HepG2 (cell line): Measurements from ENCODE around the gene ACP7. TPM values are rescaled to one million over a fixed set of nuclear protein-coding genes. Genes with fewer than 3 reads are reported as not detected.

Experiments used
- ARID2 ChIP-seq: sonication (generic); formaldehyde crosslinking; IDR thresholded peaks from 2 replicates; pipeline ENCODE4 v1.8.1; 2022; ENCODE audit warnings: mild to moderate bottlenecking, missing genetic modification reagents, borderline replicate concordance
- CAMTA2 ChIP-seq: sonication (generic); formaldehyde crosslinking; IDR thresholded peaks from 2 replicates; pipeline ENCODE4 v1.4.0; 2020; ENCODE audit warnings: mild to moderate bottlenecking, missing genetic modification reagents, borderline replicate concordance
- CC2D1A ChIP-seq: sonication (generic); formaldehyde crosslinking; IDR thresholded peaks from 2 replicates; pipeline ENCODE4 v1.8.1; 2023; ENCODE audit warnings: mild to moderate bottlenecking, missing genetic modification reagents
- ELF3 ChIP-seq: IDR thresholded peaks from 2 replicates; pipeline ENCODE4 v1.6.1; 2016; ENCODE audit warnings: missing genetic modification reagents, missing compliant biosample characterization
- HNF4A ChIP-seq: sonication (generic); formaldehyde crosslinking; IDR thresholded peaks from 2 replicates; pipeline ENCODE4 v1.4.0; 2020; ENCODE audit warnings: missing genetic modification reagents
- HNF4G ChIP-seq, 2 experiments: sonication (generic) in 1 of 2; formaldehyde crosslinking in 1 of 2; IDR thresholded peaks; 2 replicates each; pipeline versions ENCODE4 v1.4.0 to v1.6.1; 2011 to 2020; ENCODE audit warnings: borderline replicate concordance in 2 of 2, low read depth in 2 of 2, mild to moderate bottlenecking in 2 of 2, low read length in 1 of 2, missing genetic modification reagents in 1 of 2, moderate library complexity in 1 of 2
- HOXA7 ChIP-seq: sonication (generic); formaldehyde crosslinking; IDR thresholded peaks from 2 replicates; pipeline ENCODE4 v1.8.1; 2022; ENCODE audit warnings: mild to moderate bottlenecking, missing genetic modification reagents, moderate library complexity
- MED1 ChIP-seq: sonication (generic); formaldehyde crosslinking; IDR thresholded peaks from 2 replicates; pipeline ENCODE4 v1.4.0; 2020; ENCODE audit warnings: missing genetic modification reagents
- NKX3-1 ChIP-seq: sonication (generic); formaldehyde crosslinking; IDR thresholded peaks from 2 replicates; pipeline ENCODE4 v1.5.0; 2020; ENCODE audit warnings: missing genetic modification reagents
- PAWR ChIP-seq: sonication (generic); formaldehyde crosslinking; IDR thresholded peaks from 2 replicates; pipeline ENCODE4 v1.4.0; 2020; ENCODE audit warnings: missing genetic modification reagents, mild to moderate bottlenecking, borderline replicate concordance
- POGZ ChIP-seq: sonication (generic); formaldehyde crosslinking; IDR thresholded peaks from 2 replicates; pipeline ENCODE4 v1.4.0; 2020; ENCODE audit warnings: mild to moderate bottlenecking, missing genetic modification reagents
- RFX1 ChIP-seq: fragments of 450-650 bp; IDR thresholded peaks from 2 replicates; pipeline ENCODE4 v1.6.1; 2017
- RFXAP ChIP-seq: sonication (generic); formaldehyde crosslinking; IDR thresholded peaks from 2 replicates; pipeline ENCODE4 v1.4.0; 2020; ENCODE audit warnings: missing genetic modification reagents, borderline replicate concordance
- TFE3 ChIP-seq: IDR thresholded peaks from 2 replicates; pipeline ENCODE4 v1.6.1; 2016
- TOE1 ChIP-seq: sonication (generic); formaldehyde crosslinking; IDR thresholded peaks from 2 replicates; pipeline ENCODE4 v1.4.0; 2020; ENCODE audit warnings: mild to moderate bottlenecking, missing genetic modification reagents
- U2AF2 ChIP-seq: fragments of 200-400 bp; formaldehyde crosslinking; IDR thresholded peaks from 2 replicates; pipeline ENCODE4 v1.6.1; 2017; ENCODE audit warnings: low read depth, mild to moderate bottlenecking, low read length
- ZNF383 ChIP-seq: sonication (generic); formaldehyde crosslinking; IDR thresholded peaks from 2 replicates; pipeline ENCODE4 v1.4.0; 2020; ENCODE audit warnings: missing genetic modification reagents, mild to moderate bottlenecking, borderline replicate concordance
- ZNF83 ChIP-seq: sonication (generic); formaldehyde crosslinking; IDR thresholded peaks from 2 replicates; pipeline ENCODE4 v1.4.0; 2020; ENCODE audit warnings: missing genetic modification reagents, mild to moderate bottlenecking, borderline replicate concordance
- ZSCAN22 ChIP-seq: sonication (generic); formaldehyde crosslinking; IDR thresholded peaks from 2 replicates; pipeline ENCODE4 v1.4.0; 2020; ENCODE audit warnings: mild to moderate bottlenecking, missing genetic modification reagents
- polyA plus RNA-seq, 8 experiments: library from polyadenylated mRNA; depleted of rRNA in 3 of 8; stranded (reverse) in 7 of 8; unstranded in 1 of 8; fragments of >200 nt; fragmentation: Illumina TruSeq in 4 of 8; extraction: Trizol in 4 of 8; gene quantifications; 2 replicates each; pipeline versions ENCODE4 v1.2.1 to v1.2.3, GENCODE V29; 2011 to 2016; ENCODE audit warnings: low read depth in 4 of 8, missing spikeins in 1 of 8, mixed read lengths in 1 of 8; ENCODE audit not compliant: insufficient read depth in 1 of 8
- total RNA-seq, 5 experiments: library from RNA; depleted of rRNA; stranded (reverse); fragments of >200 nt; fragmentation: Illumina TruSeq; extraction: Trizol; gene quantifications; 2 replicates each; pipeline ENCODE4 v1.2.3, GENCODE V29; 2016; ENCODE audit warnings: low read depth in 1 of 5
- TF ChIP-seq, protein P1 (sequence below): sonication (generic); formaldehyde crosslinking; IDR thresholded peaks from 2 replicates; pipeline ENCODE4 v1.5.1; 2020; ENCODE audit warnings: mild to moderate bottlenecking, missing genetic modification reagents, moderate library complexity
- TF ChIP-seq, protein P2 (sequence below): sonication (generic); formaldehyde crosslinking; IDR thresholded peaks from 2 replicates; pipeline ENCODE4 v1.5.0; 2020; ENCODE audit warnings: mild to moderate bottlenecking, missing genetic modification reagents

Gene ACP7
- total and polyA plus RNA-seq, 2 of the 13 experiments (the other 11 are each of a cell fraction or from before 2014, with no cell fraction given) = not detected

DNA sequence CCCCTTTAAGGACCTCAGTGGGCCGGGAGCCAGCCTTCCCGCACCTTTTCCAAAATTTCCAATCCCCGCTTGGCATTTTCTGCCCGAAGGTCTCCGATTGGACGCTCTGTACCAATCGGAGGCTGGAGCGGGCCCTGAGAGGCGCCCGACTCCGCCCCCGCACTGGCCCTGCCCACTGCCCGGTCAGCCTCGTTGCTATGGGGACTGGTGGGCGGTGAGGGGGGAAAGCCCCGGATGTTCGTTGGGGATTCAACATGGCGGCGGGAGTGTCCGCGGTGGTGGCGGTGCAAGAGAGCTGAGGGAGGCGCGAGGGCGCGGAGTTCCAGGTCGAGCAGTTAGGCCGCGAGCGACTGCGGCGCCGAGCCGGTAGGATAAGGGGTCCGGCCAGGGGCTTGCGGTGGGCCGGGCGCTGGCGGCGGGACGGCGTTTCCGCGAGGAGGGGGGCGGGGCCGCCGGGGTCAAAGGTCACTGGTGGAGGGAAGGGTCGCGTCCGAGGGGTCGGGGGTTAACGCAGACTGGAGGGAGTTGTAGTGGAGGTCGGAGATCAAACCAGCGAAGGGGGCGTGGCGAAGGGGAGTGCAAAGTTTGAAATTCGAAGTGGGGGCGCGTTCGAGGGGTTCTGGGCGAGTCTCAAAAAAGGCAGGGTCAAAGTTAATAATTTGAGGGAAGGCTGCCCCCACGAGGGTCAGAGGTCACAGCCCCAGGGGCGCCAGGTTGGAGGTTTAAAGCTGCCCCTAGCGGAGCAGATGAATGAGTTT lies 41.6 kb downstream of the ACP7 start, which contains the start of gene PAK4 (continued):
- TF ChIP-seq, protein P1, sequence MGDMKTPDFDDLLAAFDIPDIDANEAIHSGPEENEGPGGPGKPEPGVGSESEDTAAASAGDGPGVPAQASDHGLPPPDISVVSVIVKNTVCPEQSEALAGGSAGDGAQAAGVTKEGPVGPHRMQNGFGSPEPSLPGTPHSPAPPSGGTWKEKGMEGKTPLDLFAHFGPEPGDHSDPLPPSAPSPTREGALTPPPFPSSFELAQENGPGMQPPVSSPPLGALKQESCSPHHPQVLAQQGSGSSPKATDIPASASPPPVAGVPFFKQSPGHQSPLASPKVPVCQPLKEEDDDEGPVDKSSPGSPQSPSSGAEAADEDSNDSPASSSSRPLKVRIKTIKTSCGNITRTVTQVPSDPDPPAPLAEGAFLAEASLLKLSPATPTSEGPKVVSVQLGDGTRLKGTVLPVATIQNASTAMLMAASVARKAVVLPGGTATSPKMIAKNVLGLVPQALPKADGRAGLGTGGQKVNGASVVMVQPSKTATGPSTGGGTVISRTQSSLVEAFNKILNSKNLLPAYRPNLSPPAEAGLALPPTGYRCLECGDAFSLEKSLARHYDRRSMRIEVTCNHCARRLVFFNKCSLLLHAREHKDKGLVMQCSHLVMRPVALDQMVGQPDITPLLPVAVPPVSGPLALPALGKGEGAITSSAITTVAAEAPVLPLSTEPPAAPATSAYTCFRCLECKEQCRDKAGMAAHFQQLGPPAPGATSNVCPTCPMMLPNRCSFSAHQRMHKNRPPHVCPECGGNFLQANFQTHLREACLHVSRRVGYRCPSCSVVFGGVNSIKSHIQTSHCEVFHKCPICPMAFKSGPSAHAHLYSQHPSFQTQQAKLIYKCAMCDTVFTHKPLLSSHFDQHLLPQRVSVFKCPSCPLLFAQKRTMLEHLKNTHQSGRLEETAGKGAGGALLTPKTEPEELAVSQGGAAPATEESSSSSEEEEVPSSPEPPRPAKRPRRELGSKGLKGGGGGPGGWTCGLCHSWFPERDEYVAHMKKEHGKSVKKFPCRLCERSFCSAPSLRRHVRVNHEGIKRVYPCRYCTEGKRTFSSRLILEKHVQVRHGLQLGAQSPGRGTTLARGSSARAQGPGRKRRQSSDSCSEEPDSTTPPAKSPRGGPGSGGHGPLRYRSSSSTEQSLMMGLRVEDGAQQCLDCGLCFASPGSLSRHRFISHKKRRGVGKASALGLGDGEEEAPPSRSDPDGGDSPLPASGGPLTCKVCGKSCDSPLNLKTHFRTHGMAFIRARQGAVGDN = peak; percentile 96
- TF ChIP-seq ZSCAN22 (CRISPR knock-in tag) (no peak), PAWR (CRISPR knock-in tag) (no peak), HNF4G (IDR thresholded peaks at IDR 0.05; ENCODE audit: borderline replicate concordance, low read depth, low read length) (peak; percentile 66), HNF4G (CRISPR knock-in tag; IDR thresholded peaks at IDR 0.05; ENCODE audit: borderline replicate concordance, low read depth) (peak; percentile 77; the same call in 1 of the 2 replicates), MED1 (CRISPR knock-in tag) (0 out of 2 replicates have a peak, but pooled peaks have one; percentile 7), RFX1 (peak; percentile 97), NKX3-1 (peak; percentile 37; the same call in 1 of the 2 replicates), ARID2 (CRISPR knock-in tag) (no peak), TFE3 (CRISPR knock-in tag) (no peak), U2AF2 (peak; percentile 92; the same call in 1 of the 2 replicates), HOXA7 (CRISPR knock-in tag) (no peak), HNF4A (CRISPR knock-in tag) (peak; percentile 77), POGZ (CRISPR knock-in tag) (peak; percentile 72), TOE1 (CRISPR knock-in tag) (no peak), CC2D1A (no peak), RFXAP (CRISPR knock-in tag) (peak; percentile 30; the same call in 1 of the 2 replicates), ELF3 (0 out of 2 replicates have a peak, but pooled peaks have one; percentile 28), ZNF83 (CRISPR knock-in tag) (0 out of 2 replicates have a peak, but pooled peaks have one; percentile 67), CAMTA2 (CRISPR knock-in tag) (no peak), ZNF383 (CRISPR knock-in tag) (no peak)
- TF ChIP-seq, protein P2, sequence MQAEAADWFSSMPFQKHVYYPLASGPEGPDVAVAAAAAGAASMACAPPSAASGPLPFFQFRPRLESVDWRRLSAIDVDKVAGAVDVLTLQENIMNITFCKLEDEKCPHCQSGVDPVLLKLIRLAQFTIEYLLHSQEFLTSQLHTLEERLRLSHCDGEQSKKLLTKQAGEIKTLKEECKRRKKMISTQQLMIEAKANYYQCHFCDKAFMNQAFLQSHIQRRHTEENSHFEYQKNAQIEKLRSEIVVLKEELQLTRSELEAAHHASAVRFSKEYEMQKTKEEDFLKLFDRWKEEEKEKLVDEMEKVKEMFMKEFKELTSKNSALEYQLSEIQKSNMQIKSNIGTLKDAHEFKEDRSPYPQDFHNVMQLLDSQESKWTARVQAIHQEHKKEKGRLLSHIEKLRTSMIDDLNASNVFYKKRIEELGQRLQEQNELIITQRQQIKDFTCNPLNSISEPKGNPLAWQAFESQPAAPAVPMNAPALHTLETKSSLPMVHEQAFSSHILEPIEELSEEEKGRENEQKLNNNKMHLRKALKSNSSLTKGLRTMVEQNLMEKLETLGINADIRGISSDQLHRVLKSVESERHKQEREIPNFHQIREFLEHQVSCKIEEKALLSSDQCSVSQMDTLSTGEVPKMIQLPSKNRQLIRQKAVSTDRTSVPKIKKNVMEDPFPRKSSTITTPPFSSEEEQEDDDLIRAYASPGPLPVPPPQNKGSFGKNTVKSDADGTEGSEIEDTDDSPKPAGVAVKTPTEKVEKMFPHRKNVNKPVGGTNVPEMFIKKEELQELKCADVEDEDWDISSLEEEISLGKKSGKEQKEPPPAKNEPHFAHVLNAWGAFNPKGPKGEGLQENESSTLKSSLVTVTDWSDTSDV (CRISPR knock-in tag) = 0 out of 2 replicates have a peak, but pooled peaks have one; percentile 49
